ENCODE measurements around the gene SLC50A1.
A peak's percentile ranks its signal among the peaks of the same experiment; 100 is the strongest.
"Not testable (repeated sequence)": the region's sequence is repeated elsewhere in the genome, so short reads cannot be mapped to it uniquely, and the experiment has no call there.

The SLC50A1 gene

DNA sequence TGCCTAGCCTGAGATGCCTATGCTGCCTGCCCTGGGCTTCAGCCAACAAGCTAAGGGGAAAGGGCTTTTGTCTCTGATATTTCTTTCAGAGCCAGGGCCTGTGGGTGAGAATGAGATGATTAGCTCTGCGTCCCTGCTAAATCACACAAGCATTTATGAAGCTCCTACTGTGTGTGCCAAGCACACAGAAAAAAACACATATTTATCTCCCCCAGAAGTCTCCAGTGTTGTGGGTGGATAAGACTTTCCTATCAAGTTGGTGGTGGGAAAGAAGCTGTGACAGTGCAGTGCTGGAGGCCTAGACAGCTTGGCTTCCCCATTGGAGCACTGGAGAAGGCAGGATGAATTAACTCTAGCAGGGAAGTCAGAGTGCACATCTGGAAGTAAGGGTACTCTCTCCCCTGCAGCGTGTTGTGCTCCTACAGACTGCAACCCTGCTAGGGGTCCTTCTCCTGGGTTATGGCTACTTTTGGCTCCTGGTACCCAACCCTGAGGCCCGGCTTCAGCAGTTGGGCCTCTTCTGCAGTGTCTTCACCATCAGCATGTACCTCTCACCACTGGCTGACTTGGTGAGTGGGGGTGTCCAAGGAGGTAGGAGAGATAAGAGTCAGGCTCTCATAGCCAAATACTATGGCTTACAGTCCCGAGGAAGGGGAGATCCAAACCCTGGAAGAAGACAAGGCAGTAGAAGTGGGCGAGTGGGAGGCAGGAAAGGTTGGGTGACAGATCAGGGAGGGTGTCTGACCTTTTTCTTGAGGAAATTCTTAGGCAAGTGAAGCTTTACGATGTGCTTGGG lies 1.7 kb downstream of the SLC50A1 start:
- no peak for DNase-seq

DNA sequence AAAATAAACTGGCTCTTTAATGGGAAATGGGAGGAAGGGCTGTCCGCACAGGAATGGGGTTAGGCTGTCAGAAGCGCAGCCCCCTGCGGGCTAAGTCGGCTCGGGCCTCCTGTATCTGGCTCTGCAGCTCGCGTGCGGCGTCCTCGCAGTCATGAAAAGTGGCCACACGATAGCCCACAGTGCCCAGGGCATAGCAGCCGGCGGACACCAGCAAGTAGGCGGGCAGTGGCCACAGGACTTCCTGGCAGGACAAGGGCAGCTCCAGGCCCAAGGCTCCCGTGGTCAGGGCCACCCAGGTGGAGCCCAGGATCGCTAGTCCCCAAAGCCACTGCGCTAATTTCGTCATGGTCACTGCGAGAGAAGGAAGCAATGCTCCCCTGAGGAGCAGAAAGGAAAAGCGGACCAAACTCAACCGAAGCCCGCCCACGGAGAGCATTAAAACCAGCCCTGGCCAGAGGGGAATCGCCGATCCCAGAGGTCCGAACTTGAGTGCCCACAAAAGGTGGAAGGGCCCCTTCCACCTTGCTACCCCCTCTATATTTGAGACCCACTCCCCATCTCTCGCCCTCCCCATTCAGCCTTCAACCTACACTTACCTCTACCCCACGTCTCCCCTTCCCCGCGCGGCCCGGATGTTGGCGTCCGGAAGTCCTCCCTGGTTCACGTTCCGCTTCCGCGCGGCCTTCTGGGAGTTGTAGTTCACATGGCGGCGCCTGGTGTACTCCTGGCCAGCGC lies 4.4 kb downstream of the SLC50A1 start, which contains the start of gene DPM3:
TSS of gene DPM3 (minus strand) at position 637 of the 735 bp plus-strand sequence. CDS start at position 346, 291 bp downstream.
- DNase-seq = peak; percentile 79

DNA sequence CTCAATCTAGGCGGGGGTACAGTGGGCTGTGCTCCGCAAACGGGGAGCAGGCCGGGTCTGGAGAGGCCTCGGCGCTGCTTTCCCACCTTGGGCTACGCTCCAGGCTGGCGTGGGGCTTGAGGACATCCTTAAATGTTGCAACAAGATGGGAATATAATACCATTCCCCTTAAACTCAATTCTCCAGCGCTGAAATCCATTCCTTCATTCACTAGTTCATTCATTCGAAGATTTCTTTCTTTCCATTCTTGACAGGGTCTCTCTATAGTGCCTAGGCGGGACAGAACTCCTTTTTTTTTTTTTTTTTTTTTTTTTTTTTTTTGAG lies 4.9 kb downstream of the SLC50A1 start:
- DNase-seq = no peak

DNA sequence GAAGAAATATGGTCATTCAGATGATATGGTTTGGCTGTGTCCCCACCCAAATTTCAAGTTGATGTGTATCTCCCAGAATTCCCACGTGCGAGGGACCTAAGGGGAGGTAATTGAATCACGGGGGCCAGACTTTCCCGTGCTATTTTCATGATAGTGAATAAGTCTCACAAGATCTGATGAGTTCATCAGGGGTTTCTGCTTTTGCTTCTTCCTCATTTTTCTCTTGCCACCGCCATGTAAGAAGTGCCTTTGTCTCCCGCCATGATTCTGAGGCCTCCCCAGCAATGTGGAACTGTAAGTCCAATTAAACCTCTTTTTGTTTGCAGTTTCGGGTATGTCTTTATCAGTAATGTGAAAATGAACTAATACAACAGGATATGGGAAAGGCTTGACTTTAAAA lies 6.1 kb downstream of the SLC50A1 start:
- DNase-seq = no peak

DNA sequence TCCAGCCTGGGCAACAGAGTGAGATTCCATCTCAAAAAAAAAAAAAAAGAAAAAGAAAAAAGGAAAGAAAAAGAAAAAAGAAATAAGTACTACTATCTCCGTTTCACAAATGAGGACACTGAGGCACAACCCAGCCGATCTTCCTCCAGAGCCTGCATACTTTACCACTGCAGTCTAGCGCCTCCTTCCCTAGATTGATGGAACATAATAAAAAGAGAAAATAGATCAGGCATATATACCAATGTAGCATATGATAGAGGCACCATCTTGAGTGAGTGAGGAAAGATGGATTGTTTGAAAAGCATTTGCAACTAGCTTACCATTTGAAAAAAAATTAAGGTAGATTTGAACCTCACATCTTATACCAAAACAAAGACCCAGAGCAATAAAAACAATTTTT lies 9.8 kb downstream of the SLC50A1 start:
- DNase-seq = no peak

DNA sequence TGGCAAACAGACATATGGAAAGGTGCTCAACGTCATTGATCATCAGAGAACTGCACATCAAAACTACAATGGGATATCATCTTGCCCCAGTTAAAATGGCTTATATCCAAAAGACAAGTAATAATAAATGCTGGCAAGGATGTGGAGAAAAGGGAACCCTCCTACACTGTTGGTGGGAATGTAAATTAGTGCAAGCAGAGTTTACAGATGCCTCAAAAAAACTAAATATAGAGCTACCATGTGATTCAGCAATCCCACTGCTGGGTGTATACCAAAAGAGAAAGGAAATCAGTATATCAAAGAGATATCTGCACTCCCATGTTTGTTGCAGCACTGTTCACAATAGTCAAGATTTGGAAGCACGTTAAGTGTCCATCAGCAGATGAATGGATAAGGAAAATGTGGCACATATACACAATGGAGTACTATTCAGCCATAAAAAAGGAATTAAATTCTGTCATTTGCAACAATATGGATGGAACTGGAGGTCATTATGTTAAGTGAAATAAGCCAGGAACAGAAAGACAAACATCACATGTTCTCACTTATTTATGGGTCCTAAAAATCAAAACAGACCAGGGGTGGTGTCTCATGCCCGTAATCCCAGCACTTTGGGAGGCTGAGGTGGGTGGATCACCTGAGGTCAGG lies 20.5 kb downstream of the SLC50A1 start:
- not testable (repeated sequence) for DNase-seq

DNA sequence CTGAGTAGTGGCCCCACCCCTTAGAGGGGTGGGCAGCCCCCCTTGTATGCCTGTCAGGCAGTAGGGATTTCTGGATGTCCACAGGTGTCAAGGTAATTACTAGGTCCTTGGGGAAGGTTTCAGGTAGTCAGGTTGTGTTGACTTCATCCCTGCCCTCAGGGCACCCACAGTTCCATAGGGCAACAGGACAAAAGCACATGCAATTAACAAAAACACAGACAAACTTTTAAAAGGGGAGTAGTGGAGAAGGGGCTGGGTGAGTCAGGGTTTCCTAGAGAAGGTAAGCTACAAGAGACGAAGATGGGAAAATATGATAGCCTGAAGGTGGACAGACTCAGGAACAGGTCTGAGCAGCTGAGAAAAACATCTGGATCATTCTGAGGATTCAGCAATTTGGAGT lies 23.3 kb downstream of the SLC50A1 start:
- no peak for DNase-seq

DNA sequence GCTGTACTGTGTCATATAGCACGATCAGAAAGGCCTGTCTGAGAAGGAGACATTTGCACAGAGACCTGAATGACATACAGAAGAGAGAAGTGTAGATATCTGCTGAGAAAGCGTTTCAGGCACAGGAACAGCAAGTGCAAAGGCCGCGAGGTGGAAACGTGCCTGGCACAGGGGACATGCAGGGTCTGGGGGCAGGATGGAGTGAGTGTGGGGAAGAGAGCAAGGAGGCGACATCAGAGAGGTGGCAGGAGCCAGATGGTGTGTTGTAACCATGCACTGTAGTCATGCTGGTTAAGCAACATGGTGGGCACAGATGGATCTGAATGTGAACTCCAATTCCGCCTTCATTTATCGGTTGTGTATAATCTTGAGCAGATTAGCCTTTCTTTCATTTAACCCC lies 24.5 kb downstream of the SLC50A1 start:
- DNase-seq = no peak

DNA sequence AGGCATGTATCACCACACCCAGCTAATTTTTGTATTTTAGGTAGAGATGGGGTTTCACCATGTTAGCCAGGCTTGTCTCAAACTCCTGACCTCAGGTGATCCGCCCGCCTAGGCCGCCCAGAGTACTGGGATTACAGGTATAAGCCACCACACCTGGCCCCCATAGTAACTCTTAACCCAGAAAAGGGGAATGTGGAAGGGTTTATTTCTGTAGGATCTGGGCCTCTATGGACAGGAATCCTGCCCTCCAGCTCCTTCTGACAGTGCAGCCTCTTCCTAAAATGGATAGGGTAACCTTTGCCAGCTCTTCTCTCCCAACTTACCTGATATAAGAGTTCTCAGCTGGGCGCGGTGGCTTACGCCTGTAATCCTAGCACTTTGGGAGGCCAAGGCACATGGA lies 27.0 kb downstream of the SLC50A1 start:
- not testable (repeated sequence) for DNase-seq

DNA sequence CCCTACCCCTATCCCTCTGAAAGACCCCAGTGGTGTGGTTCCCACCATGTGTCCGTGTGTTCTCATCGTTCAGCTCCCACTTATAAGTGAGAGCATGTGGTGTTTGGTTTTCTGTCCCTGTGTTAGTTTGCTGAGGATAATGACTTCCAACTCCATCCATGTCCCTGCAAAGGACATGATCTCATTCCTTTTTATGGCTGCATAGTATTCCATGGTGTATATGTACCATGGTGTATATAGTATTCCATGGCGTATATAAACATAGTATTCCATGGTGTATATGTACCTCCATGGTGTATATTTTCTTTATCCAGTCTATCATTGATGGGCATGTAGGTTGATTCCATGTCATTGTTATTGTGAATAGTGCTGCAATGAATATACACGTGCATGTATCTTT lies 28.1 kb downstream of the SLC50A1 start:
- not testable (repeated sequence) for DNase-seq

DNA sequence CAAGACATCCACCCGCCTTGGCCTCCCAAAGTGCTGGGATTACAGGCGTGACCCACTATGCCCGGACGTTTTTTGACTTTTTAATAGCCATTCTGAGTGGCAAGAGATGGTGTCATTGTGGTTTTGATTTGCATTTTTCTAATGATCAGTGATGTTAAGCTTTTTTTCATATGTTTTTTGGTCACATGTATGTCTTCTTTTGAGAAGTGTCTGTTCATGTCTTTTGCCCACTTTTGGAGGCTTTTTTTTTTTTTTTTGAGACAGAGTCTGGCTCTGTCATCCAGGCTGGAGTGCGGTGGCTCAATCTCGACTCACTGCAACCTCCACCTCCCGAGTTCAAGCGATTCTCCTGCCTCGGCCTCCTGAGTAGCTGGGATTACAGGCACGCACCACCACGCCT lies 29.0 kb downstream of the SLC50A1 start:
- DNase-seq = not testable (repeated sequence)

DNA sequence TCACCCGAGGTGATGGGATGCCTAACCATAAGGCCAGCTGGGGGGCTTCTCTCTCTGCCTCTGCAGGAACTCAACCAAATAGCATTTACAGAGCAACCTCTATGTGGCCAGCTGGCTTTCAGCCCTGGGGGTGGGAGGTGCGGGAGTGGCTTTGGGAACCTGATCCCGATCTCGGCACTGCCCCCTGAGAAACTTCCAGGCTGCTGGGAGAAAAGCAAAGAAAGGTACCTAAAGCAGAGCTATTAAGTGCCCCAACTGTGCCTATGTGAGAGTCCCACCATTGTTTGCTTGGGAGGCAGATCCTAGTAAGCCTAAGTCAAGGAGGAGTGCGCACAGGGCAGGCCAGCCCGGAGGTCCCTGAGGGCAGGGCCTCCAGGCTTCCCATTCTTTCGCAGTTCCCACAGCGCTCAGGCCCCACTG lies 30.4 kb downstream of the SLC50A1 start:
- DNase-seq = no peak

DNA sequence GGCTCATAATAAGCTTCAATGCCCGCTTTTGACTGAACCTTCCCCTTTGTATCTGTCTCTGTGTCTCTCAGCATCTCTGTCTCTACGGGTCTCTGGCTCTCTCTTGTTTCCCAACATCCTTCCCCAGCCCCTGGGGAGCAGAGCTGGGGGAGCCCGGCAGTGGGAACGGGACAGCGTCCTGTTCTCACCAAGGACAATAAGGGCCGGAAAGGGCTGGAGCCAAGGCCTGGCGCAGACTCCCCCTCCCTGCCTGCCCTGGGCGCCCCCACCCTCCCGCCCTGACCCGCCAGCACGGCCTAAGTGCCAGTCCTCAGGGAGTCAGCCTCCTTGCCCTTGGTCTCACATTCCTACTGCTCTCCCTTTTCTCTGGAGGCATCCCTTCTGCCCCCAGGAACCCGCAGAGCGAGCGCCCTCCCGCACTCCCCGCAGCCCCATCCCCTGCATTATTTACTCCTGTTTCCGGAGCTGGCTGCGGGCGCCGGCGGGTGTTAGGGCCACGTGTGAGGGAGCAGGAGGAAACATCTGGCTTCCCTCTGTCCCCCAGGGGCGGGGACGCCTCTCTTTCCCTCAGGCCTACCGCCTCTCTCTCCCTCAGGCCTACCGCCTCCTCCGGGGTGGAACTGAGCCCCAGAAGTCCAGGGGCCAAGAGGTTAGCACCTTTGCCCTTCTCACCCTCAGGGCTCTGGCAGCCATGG lies 31.0 kb downstream of the SLC50A1 start:
- no peak for DNase-seq

DNA sequence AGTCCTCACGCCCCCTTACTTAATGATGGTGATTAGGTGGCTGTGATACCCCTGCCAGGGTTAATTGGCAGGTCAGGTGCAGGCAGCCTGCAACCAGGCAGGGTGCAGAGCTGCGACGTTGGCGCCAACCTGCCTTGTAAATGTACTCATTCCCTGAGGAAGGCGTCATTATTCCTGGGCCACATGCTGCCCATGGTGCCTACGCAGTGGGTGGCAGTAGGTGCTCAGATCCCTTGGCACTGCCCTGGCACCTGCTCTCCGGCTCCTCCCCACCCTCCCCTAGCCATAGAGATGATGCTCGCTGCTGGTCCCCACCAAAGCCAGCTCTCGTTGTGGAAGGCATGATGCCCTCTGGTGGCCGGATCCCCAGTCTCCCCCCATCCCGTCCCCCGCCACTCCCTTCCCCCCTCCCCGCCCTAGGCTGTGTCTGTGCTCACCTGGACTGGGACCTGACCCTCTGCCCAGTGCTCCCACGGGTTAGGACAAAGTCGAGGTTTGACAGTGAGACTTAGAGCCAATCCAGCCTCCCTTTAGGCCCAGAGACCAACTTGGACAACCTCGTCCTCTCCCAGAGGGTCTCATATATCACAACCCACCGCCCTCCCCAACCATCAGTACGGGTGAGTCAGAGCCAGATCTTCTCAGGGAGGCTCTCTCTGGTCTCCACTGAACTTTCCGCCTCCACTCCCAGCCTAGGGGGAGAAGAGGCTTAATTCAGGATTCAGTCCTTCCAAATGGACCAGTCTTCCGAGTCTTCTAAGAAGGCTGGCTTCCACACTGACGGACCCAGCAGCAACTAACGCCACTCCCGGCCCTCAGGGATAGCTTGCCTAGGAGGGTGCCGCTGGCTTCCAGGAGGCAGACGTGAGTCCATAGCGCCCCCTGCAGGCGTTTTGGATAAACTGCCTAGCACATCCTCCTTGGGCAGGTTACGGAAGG lies 31.8 kb downstream of the SLC50A1 start:
- peak; percentile 71 for DNase-seq

DNA sequence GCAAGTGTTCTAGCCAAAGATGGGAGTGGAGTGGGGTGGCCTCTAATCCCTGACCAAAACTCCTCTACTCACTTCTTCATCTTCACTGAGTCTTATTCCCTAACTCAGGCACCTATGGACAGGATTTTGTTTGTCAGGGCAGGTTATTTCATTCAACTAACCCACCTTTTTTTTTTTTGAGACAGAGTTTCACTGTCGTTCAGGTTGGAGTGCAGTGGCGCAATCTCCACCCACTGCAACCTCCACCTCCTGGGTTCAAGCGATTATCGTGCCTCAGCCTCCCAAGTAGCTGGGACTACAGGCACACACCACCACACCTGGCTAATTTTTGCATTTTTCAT lies 32.4 kb downstream of the SLC50A1 start:
- DNase-seq = not testable (repeated sequence)

DNA sequence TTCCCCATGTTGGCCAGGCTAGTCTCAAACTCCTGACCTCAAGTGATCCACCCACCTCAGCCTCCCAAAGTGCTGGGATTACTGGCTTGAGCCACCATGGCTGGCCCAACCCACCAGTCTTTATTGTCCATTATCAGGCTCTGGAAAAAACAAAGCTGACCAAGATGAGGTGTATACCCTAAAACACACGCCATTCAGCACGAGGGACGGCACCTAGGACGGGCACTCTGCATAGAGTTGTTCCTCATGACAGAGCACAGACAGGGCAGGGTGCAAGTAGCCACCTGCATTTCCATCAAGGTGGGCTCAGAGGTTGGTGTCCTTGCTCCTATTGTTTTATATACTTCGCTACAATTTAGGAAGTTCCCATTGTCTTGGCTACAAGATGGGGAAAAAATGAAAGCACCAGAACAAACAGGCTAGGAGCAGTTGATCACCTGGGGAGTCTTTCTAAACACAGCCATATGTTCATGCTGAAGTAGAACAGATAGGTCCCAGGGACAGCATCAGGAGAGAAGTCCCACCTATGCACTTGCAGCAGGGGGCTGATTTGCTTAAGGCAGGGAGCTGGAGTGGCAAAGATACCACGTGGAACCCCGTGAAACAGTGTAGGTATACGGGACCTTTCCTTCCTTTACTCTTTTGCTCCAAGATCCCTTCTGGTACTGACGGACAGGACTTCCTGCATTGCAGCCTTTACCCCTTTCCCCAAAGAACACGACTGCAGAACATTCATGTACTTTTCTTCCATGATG lies 33.0 kb downstream of the SLC50A1 start:
- DNase-seq = no peak

DNA sequence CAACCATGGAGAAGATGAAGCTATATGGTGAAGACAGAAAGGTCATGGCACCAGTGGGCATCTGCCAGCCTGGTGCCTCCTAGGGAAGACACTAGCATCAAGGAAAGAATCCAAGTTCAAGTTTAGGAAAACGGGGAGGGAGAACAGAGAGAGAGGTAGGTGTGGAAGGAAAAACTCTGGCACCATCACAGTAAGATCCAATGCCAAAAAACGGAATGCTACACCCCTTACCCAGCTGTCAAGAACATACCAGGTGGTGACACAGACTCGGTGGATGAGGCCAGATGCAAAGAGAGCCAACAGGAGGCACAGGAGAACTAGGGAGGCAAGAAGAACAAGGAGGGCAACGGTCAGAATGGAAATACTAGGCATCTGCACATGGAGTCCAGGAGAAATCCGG lies 33.9 kb downstream of the SLC50A1 start:
- DNase-seq = no peak

DNA sequence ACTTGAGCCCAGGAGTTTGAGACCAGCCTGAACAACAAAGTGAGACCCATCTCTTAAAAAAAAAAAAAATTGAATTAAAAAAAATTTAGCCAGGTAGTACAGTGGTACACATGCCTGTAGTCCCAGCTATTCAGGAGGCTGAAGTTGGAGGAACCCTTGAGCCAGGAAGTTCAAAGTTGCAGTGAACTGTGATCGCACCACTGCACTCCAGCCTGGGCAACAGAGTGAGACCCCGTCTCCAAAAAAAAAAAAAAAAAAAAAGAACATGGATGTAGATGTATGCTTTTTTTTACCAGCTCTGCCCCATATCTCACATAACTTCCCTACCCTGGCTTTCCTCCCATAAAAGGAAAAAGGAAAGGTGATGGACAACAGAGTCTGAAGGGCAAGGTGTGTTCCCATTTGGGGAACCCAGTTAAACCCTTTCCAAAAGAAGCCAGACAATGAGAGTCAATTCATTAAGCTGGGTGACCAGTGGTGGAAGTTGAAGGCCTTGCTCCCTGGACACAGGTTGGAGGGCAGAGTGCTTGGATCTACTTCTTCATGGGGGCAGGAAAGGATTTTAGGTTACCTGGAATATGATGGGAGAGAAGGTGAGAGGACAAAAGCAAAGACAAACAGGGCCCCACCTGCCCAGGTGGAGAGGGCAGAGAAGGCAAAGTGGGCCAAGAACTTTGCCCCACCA lies 34.6 kb downstream of the SLC50A1 start:
- no peak for DNase-seq

DNA sequence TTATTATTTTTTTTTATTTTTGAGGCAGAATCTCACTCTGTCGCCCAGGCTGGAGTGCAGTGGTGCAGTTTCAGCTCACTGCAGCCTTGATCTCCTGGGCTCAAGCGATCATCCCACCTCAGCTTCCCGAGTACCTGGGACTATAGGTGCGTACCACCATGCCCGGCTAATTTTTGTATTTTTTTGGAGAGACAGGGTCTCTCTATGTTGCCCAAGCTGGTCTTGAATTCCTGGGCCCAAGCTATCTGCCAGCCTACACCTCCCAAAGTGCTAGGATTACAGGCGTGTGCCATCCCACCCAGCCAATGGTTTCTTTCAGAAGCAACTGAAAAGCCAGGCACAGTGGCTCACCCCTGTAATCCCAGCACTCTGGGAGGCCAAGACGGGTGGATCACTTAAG lies 35.2 kb downstream of the SLC50A1 start:
- DNase-seq = no peak

DNA sequence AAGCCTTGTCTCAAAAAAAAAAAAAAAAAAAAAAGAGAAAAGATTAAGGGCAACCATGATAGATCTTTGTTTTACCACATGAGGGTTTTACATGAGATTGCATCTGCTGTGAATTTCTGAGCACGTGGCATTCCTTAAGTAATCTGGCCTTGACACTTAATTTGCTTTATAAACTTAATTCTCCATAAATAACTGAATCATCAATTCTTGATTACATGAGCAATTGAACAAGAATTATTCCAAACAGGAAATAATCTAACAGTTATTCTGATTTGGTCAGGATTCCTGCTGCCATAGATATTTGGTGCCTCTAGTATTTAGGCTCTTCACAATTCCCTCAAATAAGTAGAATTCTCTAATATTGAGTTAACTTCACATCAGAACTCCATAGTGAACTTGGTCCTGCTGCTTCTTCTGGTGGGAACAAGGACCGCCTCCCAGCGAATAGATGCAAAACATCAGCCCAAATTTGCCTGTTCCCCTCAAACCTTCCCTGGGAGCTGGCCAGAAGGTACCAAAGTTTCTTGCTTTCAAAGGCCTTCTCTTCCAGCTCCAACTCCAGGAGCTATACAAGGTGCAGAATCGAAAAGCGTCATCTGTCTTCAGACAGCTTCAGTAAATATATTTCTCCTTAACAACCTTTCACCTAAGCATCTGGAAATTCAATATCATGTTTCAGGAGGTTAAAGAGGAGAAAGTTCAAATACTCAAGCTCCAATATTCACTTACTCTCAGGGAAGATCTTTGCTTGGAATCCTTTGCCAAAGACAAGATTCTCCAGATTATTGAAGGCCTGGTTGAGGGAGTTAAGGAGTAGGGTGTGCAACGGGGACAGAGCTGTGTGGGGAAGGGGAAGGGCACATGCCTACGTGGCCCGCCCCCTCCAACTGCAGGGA lies 36.4 kb downstream of the SLC50A1 start:
- DNase-seq = no peak

Measured in activated effector memory CD4-positive, alpha-beta T cell treated with Interleukin-2 at 50 U/mL for 16 hours (primary cell).